Astrocyte (in vitro differentiated cells and primary cell): ENCODE data around the gene CPNE6.

ENCODE experiments used
- CTCF ChIP-seq: IDR thresholded peaks from 2 replicates; pipeline ENCODE4 v1.5.1; 2011; ENCODE audit warnings: low read depth, mild to moderate bottlenecking, inconsistent platforms, low read length, moderate library complexity; ENCODE audit not compliant: insufficient read depth
- EZH2 ChIP-seq: IDR thresholded peaks from 2 replicates; pipeline ENCODE4 v1.6.1; 2012; ENCODE audit warnings: mild to moderate bottlenecking, low read length, inconsistent platforms; ENCODE audit not compliant: insufficient read depth

- TF ChIP-seq CTCF, result no peak
- TF ChIP-seq EZH2, result no peak
Measured at GRCh38 chr14:24055971-24056799, 15.2 kb upstream of the CPNE6 start.
